Breast epithelium (tissue), 3 donors: Measurements from ENCODE around the gene FNDC3B.

Experiments
- POLR2A ChIP-seq: fragments of 450-650 bp; IDR thresholded peaks from one replicate; pipeline ENCODE4 v1.6.1; 2016; ENCODE audit warnings: antibody characterized with exemption, mild to moderate bottlenecking, moderate library complexity
- TF ChIP-seq, protein P1 (sequence below), 3 donors: fragments of 450-650 bp; IDR thresholded peaks; one replicate each; pipeline ENCODE4 v1.5.1; 2016 to 2017; ENCODE audit warnings: antibody characterized with exemption in 3 of 3, mild to moderate bottlenecking in 3 of 3, moderate library complexity in 3 of 3

DNA sequence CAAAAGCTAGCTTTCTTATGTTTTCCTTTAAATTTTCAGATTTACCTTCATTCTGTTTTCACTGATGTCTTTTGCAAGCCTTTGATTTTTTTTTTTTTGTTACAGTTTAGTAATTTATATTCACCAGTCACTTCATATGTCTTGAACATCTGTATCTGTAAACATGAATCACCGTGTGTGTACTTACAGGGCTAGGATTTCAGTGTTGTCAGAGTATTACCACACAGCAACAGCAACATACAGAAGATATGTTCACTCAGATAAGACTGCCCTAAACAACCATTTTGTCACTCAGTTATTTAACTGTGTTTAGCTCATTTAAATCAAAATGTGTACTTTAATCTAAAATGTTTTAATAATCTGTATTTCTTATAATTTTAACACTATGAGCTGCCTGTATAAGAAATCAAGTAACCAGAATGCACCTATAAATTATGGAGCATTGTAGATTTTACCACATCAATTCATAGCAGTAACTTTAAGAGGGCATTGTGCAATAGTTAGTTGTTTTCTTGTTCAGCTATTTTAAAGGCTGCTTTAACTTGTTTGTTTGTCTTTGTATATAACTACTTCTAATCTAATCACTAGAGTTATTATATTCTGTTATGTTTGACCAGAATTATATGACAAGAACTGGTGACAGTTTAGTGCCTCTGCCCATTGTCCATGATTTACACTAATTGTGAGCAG, 358.5 kb downstream of the FNDC3B start:
- TF ChIP-seq, protein P1, sequence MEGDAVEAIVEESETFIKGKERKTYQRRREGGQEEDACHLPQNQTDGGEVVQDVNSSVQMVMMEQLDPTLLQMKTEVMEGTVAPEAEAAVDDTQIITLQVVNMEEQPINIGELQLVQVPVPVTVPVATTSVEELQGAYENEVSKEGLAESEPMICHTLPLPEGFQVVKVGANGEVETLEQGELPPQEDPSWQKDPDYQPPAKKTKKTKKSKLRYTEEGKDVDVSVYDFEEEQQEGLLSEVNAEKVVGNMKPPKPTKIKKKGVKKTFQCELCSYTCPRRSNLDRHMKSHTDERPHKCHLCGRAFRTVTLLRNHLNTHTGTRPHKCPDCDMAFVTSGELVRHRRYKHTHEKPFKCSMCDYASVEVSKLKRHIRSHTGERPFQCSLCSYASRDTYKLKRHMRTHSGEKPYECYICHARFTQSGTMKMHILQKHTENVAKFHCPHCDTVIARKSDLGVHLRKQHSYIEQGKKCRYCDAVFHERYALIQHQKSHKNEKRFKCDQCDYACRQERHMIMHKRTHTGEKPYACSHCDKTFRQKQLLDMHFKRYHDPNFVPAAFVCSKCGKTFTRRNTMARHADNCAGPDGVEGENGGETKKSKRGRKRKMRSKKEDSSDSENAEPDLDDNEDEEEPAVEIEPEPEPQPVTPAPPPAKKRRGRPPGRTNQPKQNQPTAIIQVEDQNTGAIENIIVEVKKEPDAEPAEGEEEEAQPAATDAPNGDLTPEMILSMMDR (IDR thresholded peaks at IDR 0.05): no peak
- TF ChIP-seq POLR2A: no peak
